Right lobe of liver (tissue), 6 donors: Measurements from ENCODE around the gene TTC9. TPM values are rescaled to one million over a fixed set of nuclear protein-coding genes. Genes with fewer than 3 reads are reported as not detected.

ENCODE experiments used
- ATAC-seq, 4 donors: fragments of 200-7000 bp; cut with Tn5 transposase; one replicate each; pipeline ENCODE4 v1.9.1; 2020; ENCODE audit warnings: mild to moderate bottlenecking in 4 of 4, moderate library complexity in 4 of 4
- DNase-seq, 3 donors: peaks; one replicate each; pipeline ENCODE4 v3.0.0-alpha.2; 2020
- H3K27ac ChIP-seq, 3 donors: fragments of 200-600 bp; one replicate each; pipeline ENCODE4 v1.8.0; 2022
- H3K27me3 ChIP-seq, 2 donors: fragments of 200-600 bp; one replicate each; pipeline ENCODE4 v1.8.0; 2022
- H3K36me3 ChIP-seq, 4 donors: fragments of 200-600 bp; sonication (generic) in 1 of 4; one replicate each; pipeline versions ENCODE4 v1.5.1 to v1.8.0; 2017 to 2022; ENCODE audit warnings: control low read depth in 1 of 4
- H3K4me1 ChIP-seq, 4 donors: fragments of 200-600 bp; sonication (generic) in 1 of 4; one replicate each; pipeline versions ENCODE4 v1.5.1 to v1.8.0; 2017 to 2022; ENCODE audit warnings: control low read depth in 1 of 4
- H3K4me3 ChIP-seq, 3 donors: fragments of 200-600 bp; one replicate each; pipeline ENCODE4 v1.8.0; 2022
- H3K9me3 ChIP-seq, 4 donors: fragments of 200-600 bp; sonication (generic) in 1 of 4; one replicate each; pipeline versions ENCODE4 v1.5.1 to v1.8.0; 2017 to 2022; ENCODE audit warnings: control low read depth in 1 of 4
- CTCF ChIP-seq, 4 donors: fragments of 200-600 bp in 3 of 4; fragments of 450-650 bp in 1 of 4; IDR thresholded peaks; one replicate each; pipeline versions ENCODE4 v1.5.1 to v1.8.0; 2016 to 2022; ENCODE audit warnings: antibody characterized with exemption in 4 of 4, mild to moderate bottlenecking in 2 of 4
- POLR2A ChIP-seq: fragments of 450-650 bp; IDR thresholded peaks from one replicate; pipeline ENCODE4 v1.6.1; 2017; ENCODE audit warnings: antibody characterized with exemption, mild to moderate bottlenecking
- WGBS: methylation state at CpG from one replicate; pipeline ENCODE4 v1.1.6; 2018; ENCODE audit warnings: low coverage, low lambda C conversion rate; ENCODE audit not compliant: insufficient coverage; ENCODE audit errors: missing lambda C conversion rate; 5-methylcytosine and 5-hydroxymethylcytosine counted together
- intact Hi-C, 2 donors: fragments of 100-400 bp; cut with DNase I; formaldehyde crosslinking; loops; one replicate each; pipeline versions ENCODE4 v1.11.2 to v1.14.1; 2022
- total RNA-seq, 6 experiments: library from RNA; depleted of rRNA in 2 of 6; stranded (reverse); fragments of >200 nt in 2 of 6; fragmentation: NEBNext Ultra II Directional in 3 of 6; extraction: Animal tissue kit (Norgen Biotek cat#: 25700) in 3 of 6; gene quantifications; one replicate each; pipeline versions ENCODE4 v1.1.0 to v1.2.4, GENCODE V29; 2016 to 2023
- donor health status: DM: no; HTN: yes; CAD: no.
- donor health status: DM: no; HTN: no; CAD: no.
- donor health status: DM: no; HTN: no; CAD: no.
- donor health status: DM: no; HTN: yes; CAD: no.
- donor health status: DM: no; HTN: yes; CAD: no.

TTC9 gene
- total RNA-seq, 6 experiments from 2014 or later, result 0.15 to 5.5 (median 2.8) TPM

- WGBS, result 17% methylated on average over 3 of the region's 3 CpGs
- peak; percentile 94 to 99 (median 96) for ATAC-seq
- DNase-seq, result peak in 1 of 3 donors; percentile 53
- Histone ChIP-seq H3K4me3 (no peak overlapping the region), H3K27me3 (no peaks in the 10 kb centered on the region), H3K9me3 (peaks cover 0 to 5% (median 0%) of the 10 kb centered on the region in 4 donors), H3K4me1 (no peaks in the 10 kb centered on the region), H3K27ac (no peak overlapping the region), H3K36me3 (no peaks in the 10 kb centered on the region)
- intact Hi-C loops, result no loop called here
- TF ChIP-seq POLR2A, result no peak
- TF ChIP-seq CTCF (IDR thresholded peaks at IDR 0.05), result peak; percentile 66 to 91 (median 70)
These were observed 19.5 kb upstream of the TTC9 start for GRCh38 chr14:70622111-70622712.

DNA sequence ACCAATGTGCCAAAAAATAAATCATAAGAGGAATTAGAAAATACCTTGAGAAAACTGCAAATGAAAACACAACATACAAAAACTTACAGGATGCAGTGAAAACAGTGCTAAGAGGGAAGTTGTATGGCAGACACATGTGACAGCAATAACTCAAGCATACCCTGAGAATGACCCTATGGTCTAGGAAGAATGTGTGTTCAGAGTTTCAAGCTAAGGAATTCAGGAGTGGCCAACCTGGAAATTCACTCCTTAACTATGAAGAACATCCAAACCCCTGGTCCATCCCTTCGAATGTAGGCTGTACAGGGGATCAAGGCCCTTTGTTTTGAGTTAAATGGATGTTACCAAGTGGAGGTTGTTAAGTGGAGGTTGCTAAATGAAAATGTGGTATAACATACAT, 16.7 kb upstream of the TTC9 start:
- no peaks in the 10 kb centered on the region for H3K4me1 ChIP-seq
- peaks cover 0 to 12% (median 0%) of the 10 kb centered on the region in 4 donors for H3K9me3 ChIP-seq
- DNase-seq (no peak), ATAC-seq (no peak)
- TF ChIP-seq POLR2A (no peak), CTCF (IDR thresholded peaks at IDR 0.05) (no peak)
- no peaks in the 10 kb centered on the region for H3K36me3 ChIP-seq
- intact Hi-C loops, result no loop called here
- no peak overlapping the region for H3K4me3 ChIP-seq
- 83% methylated on average over 1 of the region's 1 CpG for WGBS
- H3K27me3 ChIP-seq, result no peaks in the 10 kb centered on the region
- H3K27ac ChIP-seq, result no peak overlapping the region

DNA sequence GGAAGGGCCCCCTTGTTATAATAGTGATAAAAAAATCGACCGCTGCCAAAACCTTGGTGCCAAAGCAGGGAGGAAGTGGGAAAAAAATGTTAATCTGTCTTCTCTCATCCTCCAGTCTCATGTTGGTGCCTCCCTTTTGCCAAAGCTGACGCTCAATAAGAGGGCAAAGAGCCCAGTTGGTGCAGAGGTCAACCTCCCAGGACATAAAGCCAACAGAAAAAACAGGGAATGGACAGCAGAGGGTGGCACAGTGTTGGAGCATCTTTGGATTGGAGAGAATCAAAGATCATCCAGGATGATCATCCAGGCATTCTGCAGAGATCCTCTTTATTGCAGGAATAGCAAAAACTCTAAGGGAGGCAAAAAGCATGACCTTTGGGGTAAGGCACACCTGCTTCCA, 9.8 kb upstream of the TTC9 start:
- ATAC-seq (peak; percentile 99 to 100 (median 99)), DNase-seq (peak; percentile 50 to 76 (median 62))
- no peak overlapping the region for H3K4me3 ChIP-seq
- TF ChIP-seq CTCF (IDR thresholded peaks at IDR 0.05) (peak; percentile 41 to 68 (median 50)), POLR2A (no peak)
- no peaks in the 10 kb centered on the region for H3K4me1 ChIP-seq
- WGBS, result 0% methylated on average over 3 of the region's 3 CpGs
- H3K27me3 ChIP-seq, result no peaks in the 10 kb centered on the region
- H3K9me3 ChIP-seq, result peaks cover 0 to 10% (median 0%) of the 10 kb centered on the region in 4 donors
- intact Hi-C loops, result loop anchor here (10.0 kb wide), 2 partner anchors 73 to 183 kb away; no protein-coding TSS in a partner anchor
- no peaks in the 10 kb centered on the region for H3K36me3 ChIP-seq
- H3K27ac ChIP-seq, result no peak overlapping the region

DNA sequence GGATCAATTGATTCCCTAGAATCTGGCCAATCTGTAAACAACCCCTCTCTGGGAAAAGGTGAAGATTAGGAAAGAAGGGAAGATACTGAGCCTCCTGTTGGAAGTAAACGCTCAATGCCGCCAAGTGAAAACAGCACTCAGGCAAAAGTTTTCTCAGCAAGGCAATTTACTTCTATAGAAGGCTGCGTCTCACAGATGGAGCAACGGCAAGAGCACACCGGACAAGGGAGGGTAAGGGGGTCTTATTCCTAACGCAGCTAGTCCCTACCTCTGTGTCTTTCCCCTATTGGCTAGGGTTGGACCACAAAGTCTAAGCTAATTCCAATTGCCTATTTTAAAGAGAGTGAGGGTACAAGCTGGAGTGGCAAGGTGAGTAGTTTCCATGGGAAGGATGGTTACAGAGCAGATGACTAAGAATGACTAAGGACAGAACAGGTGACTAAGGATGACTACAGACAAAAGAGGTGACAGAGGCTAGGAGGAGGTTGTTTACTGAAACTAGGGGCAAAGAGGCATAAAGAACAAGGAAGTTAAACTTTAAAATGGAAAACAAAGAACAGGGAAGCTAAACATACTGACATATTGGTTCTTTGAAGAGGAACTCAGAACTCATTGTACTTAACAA, 5.6 kb upstream of the TTC9 start:
- TF ChIP-seq CTCF (IDR thresholded peaks at IDR 0.05) (no peak), POLR2A (no peak)
- DNase-seq (no peak), ATAC-seq (peak in 1 of 4 donors; percentile 7)
- Histone ChIP-seq H3K27me3 (no peaks in the 10 kb centered on the region), H3K4me3 (no peak overlapping the region), H3K36me3 (no peaks in the 10 kb centered on the region), H3K27ac (no peak overlapping the region), H3K4me1 (peaks cover 0 to 4% (median 0%) of the 10 kb centered on the region in 4 donors), H3K9me3 (no peaks in the 10 kb centered on the region)
- WGBS, result 92% methylated on average over 6 of the region's 6 CpGs
- intact Hi-C loops, result loop anchor here (10.0 kb wide), 2 partner anchors 69 to 179 kb away; no protein-coding TSS in a partner anchor
